Thyroid gland (tissue), 4 donors: ENCODE measurements around the gene COPS2. TPM values are rescaled to one million over a fixed set of nuclear protein-coding genes. Genes with fewer than 3 reads are reported as not detected.
"Not testable (repeated sequence)": the region's sequence is repeated elsewhere in the genome, so short reads cannot be mapped to it uniquely, and the experiment has no call there.

Experiments used
- DNase-seq, 2 donors: peaks; one replicate each; pipeline ENCODE4 v3.0.0-alpha.2; 2019
- H3K27ac ChIP-seq, 3 donors: fragments of 200-600 bp; sonication (generic); 1 replicate in 2 of 3; 2 replicates in 1 of 3; pipeline ENCODE4 v1.5.1; 2016 to 2019; ENCODE audit warnings: mild to moderate bottlenecking in 1 of 3, moderate library complexity in 1 of 3
- H3K27me3 ChIP-seq: fragments of 200-600 bp; sonication (generic); one replicate; pipeline ENCODE4 v1.5.1; 2019
- H3K36me3 ChIP-seq, 2 donors: fragments of 200-600 bp; sonication (generic); one replicate each; pipeline ENCODE4 v1.5.1; 2016 to 2019
- H3K4me1 ChIP-seq, 2 donors: fragments of 200-600 bp; sonication (generic); one replicate each; pipeline ENCODE4 v1.5.1; 2017 to 2019
- H3K4me3 ChIP-seq, 3 donors: fragments of 200-600 bp; sonication (generic); replicated peaks in 1 of 3; 1 replicate in 2 of 3; 2 replicates in 1 of 3; pipeline ENCODE4 v1.5.1; 2016; ENCODE audit warnings: mild to moderate bottlenecking in 1 of 3
- H3K9me3 ChIP-seq: fragments of 200-600 bp; sonication (generic); one replicate; pipeline ENCODE4 v1.5.1; 2017
- CTCF ChIP-seq, 6 experiments: fragments of 200-600 bp in 3 of 6; fragments of 450-650 bp in 3 of 6; sonication (generic) in 3 of 6; IDR thresholded peaks; one replicate each; pipeline ENCODE4 v1.5.1; 2016 to 2019; ENCODE audit warnings: antibody characterized with exemption in 6 of 6, mild to moderate bottlenecking in 2 of 6, inconsistent platforms in 1 of 6, moderate library complexity in 1 of 6
- POLR2A ChIP-seq, 2 donors: fragments of 450-650 bp; IDR thresholded peaks; one replicate each; pipeline ENCODE4 v1.6.1; 2017; ENCODE audit warnings: antibody characterized with exemption in 2 of 2, mild to moderate bottlenecking in 2 of 2, moderate library complexity in 1 of 2
- WGBS, 2 donors: methylation state at CpG; one replicate each; pipeline ENCODE4 v1.1.5; 2017; 5-methylcytosine and 5-hydroxymethylcytosine counted together
- intact Hi-C: fragments of 100-400 bp; cut with DNase I; formaldehyde crosslinking; loops from one replicate; pipeline ENCODE4 v1.15.1; 2023
- microRNA-seq: library from miRNA; unstranded; fragments of <30 nt; microRNA quantifications from one replicate; pipeline ENCODE4, GENCODE V29; 2016
- small RNA-seq: library from RNA; depleted of rRNA; stranded (forward); fragments of <200 nt; gene quantifications from one replicate; pipeline ENCODE3, GENCODE V24; 2016
- total RNA-seq, 4 donors: library from RNA; depleted of rRNA; stranded (reverse); fragments of >200 nt; gene quantifications; one replicate each; pipeline ENCODE4 v1.2.3, GENCODE V29; 2016

Gene COPS2
- total RNA-seq, 4 donors from 2014 or later = 52.4 to 80.0 (median 61.3) TPM

- WGBS, 2 donors = 55 to 74% methylated on average over 5 of the region's 5 CpGs
- Histone ChIP-seq H3K4me3 (no peak overlapping the region), H3K9me3 (no peaks in the 10 kb centered on the region), H3K4me1 (peaks cover 11 to 15% of the 10 kb centered on the region in 2 donors), H3K27me3 (no peaks in the 10 kb centered on the region), H3K27ac (peak overlapping the region in 1 of 3 donors; percentile 19), H3K36me3 (no peaks in the 10 kb centered on the region)
- no peak for DNase-seq
- intact Hi-C loops = no loop called here
- TF ChIP-seq CTCF (IDR thresholded peaks at IDR 0.05) = no peak
- TF ChIP-seq POLR2A (IDR thresholded peaks at IDR 0.05) = no peak
Observed at GRCh38 chr15:49083401-49084284, 71.8 kb downstream of the COPS2 start.

GRCh38 chr15:49082960-49083359, 72.4 kb downstream of the COPS2 start:
- Histone ChIP-seq H3K27ac (no peak overlapping the region), H3K36me3 (no peaks in the 10 kb centered on the region), H3K4me3 (no peak overlapping the region), H3K4me1 (peaks cover 11 to 15% of the 10 kb centered on the region in 2 donors), H3K9me3 (no peaks in the 10 kb centered on the region), H3K27me3 (no peaks in the 10 kb centered on the region)
- no peak for DNase-seq
- intact Hi-C loops = no loop called here
- WGBS, 2 donors = 83 to 92% methylated on average over 1 of the region's 1 CpG
- TF ChIP-seq CTCF (IDR thresholded peaks at IDR 0.05) (no peak), POLR2A (IDR thresholded peaks at IDR 0.05) (no peak)

GRCh38 chr15:49079340-49080039, 75.9 kb downstream of the COPS2 start:
- intact Hi-C loops = no loop called here
- Histone ChIP-seq H3K27me3 (no peaks in the 10 kb centered on the region), H3K4me1 (peaks cover 0 to 2% of the 10 kb centered on the region in 2 donors), H3K36me3 (no peaks in the 10 kb centered on the region), H3K4me3 (no peak overlapping the region), H3K27ac (no peak overlapping the region), H3K9me3 (no peaks in the 10 kb centered on the region)
- WGBS, 2 donors = 92 to 95% methylated on average over 22 to 23 of the region's 23 CpGs
- no peak for DNase-seq
- TF ChIP-seq CTCF (IDR thresholded peaks at IDR 0.05) (no peak), POLR2A (IDR thresholded peaks at IDR 0.05) (no peak)

GRCh38 chr15:49075881-49076280, 79.5 kb downstream of the COPS2 start:
- TF ChIP-seq CTCF (IDR thresholded peaks at IDR 0.05) (no peak), POLR2A (IDR thresholded peaks at IDR 0.05) (no peak)
- H3K4me1 ChIP-seq = no peaks in the 10 kb centered on the region
- no peaks in the 10 kb centered on the region for H3K9me3 ChIP-seq
- H3K36me3 ChIP-seq = no peaks in the 10 kb centered on the region
- no peak for DNase-seq
- intact Hi-C loops = no loop called here
- no peak overlapping the region for H3K4me3 ChIP-seq
- no peak overlapping the region for H3K27ac ChIP-seq
- no peaks in the 10 kb centered on the region for H3K27me3 ChIP-seq

- H3K4me3 ChIP-seq, H3K9me3 ChIP-seq, H3K36me3 ChIP-seq, H3K27ac ChIP-seq, DNase-seq, H3K27me3 ChIP-seq, intact Hi-C loops, H3K4me1 ChIP-seq: not testable (repeated sequence)
- 95% methylated on average over 6 of the region's 6 CpGs for WGBS, 2 donors
Observed at GRCh38 chr15:49074589-49075287, 80.7 kb downstream of the COPS2 start.

Small RNA genes within 50 kb of the gene (microRNA-seq; reads per million reads assigned to microRNA genes)
- not detected for gene MIR4716

Small RNA genes within 50 kb of the gene (small RNA-seq; reads per million reads assigned to genes)
- gene MIR4716 (not detected), gene RF00019 (not detected), gene RN7SL307P (not detected)

Other genes with a start within 250 kb of the COPS2 start
- 1 to 10 TPM in 1 of 4 donors, under 1 TPM in 3; 0.13 to 1.1 (median 0.49) TPM for gene SHC4, start 191.7 kb downstream of the COPS2 start, total RNA-seq
- gene SECISBP2L, start 109.2 kb downstream of the COPS2 start, total RNA-seq = 10 to 100 TPM; 53.9 to 88.8 (median 60.9) TPM
- gene GALK2, start 14.6 kb upstream of the COPS2 start, total RNA-seq = 10 to 100 TPM; 50.4 to 85.5 (median 67.8) TPM